ENCODE measurements around the gene TMEM94.
"Not testable (repeated sequence)": the region's sequence is repeated elsewhere in the genome, so short reads cannot be mapped to it uniquely, and the experiment has no call there.

TMEM94 gene

GRCh38 chr17:75456417-75457046, at the start of gene TMEM94:
TMEM94 (plus strand) TSS chr17:75456635; CDS start chr17:75471906, 15,271 bp downstream.
- peak; percentile 88 for DNase-seq

DNA sequence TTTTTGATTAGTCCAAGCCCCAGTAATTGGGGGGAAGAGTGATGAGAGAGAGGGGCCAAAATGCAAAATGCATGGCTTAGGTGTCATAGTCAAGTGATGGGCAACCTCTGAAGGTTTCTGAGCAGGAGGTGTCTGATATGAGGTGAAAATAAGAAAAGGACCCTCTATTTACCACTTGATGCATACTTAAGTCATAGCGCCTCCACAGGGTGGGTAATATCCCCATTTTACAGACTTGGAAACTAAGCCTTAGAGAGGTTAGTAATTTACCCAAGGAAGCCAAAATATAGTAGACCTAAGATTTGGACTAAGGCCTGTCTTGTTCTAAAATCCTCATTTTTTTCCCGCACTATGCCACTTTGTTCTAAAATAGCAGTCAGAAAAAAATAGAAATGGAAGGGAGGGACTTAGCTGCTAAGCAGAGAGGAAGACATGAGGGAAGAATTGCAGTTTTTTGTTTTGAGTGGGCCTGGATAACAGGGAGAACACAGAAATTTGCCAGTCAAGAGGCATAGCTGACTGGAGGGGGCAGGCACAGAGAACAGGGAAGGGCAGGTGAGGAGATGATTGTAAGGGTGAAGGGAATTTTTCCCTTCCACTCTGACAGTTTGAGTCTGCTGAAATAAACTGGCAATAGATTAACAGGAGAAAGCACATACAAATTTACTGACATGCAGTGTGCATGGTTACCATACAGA, 48.6 kb upstream of the TMEM94 start:
- no peak for DNase-seq

- no peak for DNase-seq
Observed at GRCh38 chr17:75410141-75410540, 46.3 kb upstream of the TMEM94 start.

- no peak for DNase-seq
Observed at GRCh38 chr17:75411328-75412067, 44.9 kb upstream of the TMEM94 start.

DNA sequence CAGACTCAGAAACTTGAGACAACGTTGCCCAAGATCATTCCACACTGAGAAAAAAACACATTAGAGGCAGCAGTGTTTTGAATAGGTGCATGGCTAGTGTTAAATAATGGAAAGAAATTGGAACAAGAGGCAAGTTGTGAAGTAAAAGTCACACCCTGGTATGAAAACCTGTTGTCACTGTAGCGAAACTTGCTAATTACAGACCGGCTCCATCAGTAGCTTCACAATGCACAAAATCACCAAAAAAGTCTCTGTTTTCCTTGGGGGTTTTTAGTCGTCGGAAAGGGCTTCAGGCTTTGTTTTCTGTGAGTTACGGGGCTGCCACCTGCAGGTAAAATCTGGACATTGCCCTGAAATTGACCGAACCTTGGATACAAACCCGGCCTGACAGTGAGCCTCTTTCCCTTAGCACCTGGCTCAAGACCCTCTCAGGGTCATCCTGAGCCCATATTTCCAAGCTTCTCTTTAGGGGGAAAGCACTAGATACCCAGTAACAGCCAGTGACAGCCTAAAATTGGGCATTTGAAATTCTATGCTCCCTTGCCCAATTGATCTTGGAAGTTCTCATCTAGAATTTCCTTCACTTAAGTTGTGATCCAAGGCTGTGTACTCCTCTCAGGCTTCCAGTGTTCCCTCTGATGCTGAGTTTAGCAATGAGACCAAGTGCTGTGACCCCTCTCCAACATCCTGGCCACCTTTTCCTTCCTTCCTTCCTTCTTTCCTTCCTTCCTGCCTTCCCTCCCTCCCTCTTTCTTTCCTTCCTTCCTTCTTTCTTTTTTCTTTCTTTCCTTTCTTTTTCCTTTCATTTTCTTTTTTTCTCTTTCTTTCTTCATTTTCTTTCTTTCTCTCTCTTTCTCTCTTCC, 43.7 kb upstream of the TMEM94 start:
- DNase-seq: peak; percentile 74 to 78

DNA sequence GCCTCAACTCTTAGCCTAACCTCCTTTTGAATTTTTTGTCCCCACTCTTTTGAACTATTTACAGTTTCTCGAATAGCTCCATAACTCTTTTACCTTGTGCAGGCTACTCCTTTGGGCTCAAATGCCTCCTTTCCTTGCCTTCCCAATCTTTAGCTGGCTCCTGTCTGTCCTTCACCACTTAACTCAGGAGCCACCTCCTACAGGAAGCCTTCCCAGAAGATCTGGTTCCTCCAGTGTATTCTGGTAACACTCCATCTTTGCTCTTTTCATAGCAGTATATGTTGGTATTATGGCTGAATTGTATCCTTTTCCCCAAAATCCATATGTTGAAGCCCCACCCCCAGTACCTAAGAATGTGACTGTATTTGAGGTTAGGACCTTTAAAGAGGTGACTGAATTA, 41.9 kb upstream of the TMEM94 start:
- no peak for DNase-seq

GRCh38 chr17:75416006-75416405, 40.4 kb upstream of the TMEM94 start:
- DNase-seq: no peak

GRCh38 chr17:75417054-75417580, 39.3 kb upstream of the TMEM94 start:
- DNase-seq: no peak

DNA sequence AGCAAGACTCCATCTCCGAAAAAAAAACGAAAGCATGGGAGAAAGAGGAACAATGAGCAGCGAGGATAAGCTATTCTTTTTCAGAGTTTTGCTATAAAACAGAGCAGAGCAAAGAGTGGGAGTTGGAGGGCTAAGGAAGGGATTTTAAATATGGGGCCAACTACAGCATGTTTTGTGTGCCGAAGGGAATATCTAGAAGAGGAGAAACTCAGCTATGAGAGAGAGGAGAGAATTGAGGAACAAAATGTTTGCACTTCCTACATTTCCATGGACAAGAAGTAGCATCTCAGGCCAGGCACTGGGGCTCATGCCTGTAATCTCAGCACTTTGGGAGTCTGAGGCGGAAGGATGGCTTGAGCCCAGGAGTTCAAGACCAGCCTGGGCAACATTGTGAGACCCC, 37.9 kb upstream of the TMEM94 start:
- no peak for DNase-seq

DNA sequence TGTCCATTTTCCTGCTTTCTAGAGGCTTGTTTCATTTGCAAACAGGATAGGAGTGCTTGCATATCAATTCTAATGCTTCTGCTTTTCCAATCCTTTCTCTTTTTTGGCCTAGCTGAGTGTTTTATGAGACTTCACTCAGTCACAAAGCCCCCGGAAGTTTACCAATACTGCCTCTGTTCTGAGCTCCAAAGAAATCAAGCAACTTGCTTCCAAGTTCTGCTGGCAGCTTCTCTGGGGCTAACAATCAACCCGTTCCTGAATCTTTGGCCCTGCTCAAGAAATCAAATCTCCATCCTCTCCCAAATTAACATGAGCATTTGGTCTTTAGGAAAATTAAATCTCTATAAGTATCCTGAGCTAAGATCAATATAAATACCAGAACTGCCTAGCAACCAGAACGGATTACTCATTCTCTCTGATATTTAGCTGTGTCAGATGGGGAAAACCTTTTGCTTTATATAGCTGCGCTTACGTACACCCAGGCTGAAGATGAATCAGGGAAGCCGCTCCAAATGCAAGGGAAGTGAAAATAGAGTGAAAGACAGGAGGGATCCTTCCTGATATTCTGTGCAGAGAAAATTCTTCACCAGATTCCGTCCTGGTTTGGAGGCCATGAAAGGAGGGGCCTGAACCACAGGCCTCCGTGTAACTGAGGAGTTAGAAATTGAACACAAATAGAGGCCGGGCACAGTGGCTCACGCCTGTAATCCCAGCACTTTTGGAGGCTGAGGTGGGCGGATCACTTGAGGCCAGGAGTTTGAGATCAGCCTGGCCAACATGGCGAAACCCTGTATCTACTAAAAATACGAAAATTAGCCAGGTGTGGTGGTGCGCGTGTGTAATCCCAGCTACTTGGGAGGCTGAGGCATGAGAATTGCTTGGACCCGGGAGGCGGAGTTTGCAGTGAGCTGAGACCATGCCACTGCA, 27.6 kb upstream of the TMEM94 start:
- DNase-seq: no peak

GRCh38 chr17:75430159-75430974, 26.1 kb upstream of the TMEM94 start:
- DNase-seq: no peak

DNA sequence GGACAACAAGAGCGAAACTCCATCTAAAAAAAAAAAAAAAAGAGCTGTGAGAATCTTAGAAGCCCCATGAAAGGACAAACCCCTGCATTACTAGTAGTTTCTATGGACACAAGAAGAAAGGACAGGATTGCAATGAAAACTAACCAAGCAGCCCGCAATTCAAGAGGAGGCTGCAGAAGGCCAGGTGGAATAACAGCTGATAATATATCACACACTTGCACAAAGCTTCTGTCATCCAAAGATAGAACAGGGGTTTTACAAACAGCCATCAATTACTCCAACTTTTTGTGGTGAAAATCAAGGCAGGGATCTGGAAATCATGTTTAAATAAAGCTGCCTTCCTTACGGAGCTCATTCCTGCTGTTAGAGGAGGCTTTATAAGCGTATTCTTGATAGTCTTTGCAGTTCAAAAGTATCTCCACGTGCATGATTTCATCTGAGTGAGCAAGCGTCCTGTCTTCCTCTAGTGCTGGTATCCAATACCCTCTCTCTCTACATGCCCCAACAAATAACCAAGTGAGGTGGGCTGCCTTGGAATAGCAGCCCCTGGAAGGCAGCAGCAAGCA, 23.1 kb upstream of the TMEM94 start:
- DNase-seq: no peak

DNA sequence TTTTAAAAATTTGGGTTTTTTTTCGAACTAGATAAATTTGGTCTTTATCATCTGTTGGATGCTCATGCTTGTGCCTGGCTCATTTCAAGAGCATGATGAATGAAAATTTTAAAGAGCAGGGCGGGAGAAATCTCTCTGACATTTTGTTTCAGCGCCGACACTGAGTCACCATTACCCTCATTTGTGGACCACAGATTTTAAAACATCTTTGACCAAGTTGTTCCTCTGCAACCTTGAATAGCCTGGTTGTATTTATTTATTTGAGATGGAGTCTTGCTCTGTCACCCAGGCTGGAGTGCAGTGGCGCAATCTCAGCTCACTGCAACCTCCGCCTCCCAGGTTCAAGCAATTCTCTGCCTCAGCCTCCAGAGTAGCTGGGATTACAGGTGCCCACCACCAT, 22.0 kb upstream of the TMEM94 start:
- DNase-seq: not testable (repeated sequence)

- DNase-seq: not testable (repeated sequence)
Observed at GRCh38 chr17:75437404-75437803, 19.0 kb upstream of the TMEM94 start.

DNA sequence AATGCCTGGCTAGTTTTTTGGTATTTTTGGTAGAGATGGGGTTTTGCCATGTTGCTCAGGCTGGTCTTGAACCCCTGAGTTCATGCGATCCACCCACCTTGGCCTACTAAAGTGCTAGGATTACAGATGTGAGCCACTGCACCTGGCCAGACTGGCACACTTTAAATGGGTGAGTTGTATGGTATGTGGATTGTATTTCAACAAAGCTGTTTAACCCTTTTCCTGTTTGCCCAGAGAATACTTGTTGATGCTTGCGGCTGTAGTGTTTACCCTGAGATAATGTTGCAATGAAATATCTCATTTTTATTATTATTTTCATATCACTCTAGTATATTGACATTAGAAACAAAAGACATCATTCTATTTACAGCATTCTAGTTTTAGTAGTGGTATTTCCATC, 17.1 kb upstream of the TMEM94 start:
- no peak for DNase-seq

GRCh38 chr17:75440738-75441448, 15.5 kb upstream of the TMEM94 start:
- DNase-seq: no peak

- no peak for DNase-seq
Observed at GRCh38 chr17:75442168-75443103, 14.0 kb upstream of the TMEM94 start.

DNA sequence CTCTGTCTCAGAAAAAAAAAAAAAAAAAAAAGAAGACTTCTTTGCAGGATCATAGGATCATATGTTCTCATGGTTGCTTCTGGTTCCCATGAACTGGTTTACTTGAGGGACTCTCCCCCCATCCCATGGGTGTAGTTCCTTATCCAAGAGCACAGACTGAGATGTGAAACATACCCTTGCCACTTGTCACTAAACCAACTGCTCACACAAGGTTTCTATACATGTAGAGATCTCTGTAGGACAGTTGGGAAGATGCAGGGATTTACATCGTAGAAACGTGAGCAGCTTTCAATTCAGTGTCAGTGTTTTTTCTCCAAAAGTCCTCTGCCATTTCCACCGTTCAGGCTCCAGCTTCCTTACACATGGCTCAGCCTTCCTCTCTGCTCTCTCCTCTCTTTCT, 11.1 kb upstream of the TMEM94 start:
- no peak for DNase-seq

Data from stimulated activated CD4-positive, alpha-beta T cell treated with anti-CD3 and anti-CD28 coated beads, Interleukin-2, amount 100 ng/mL, for 24 hours (primary cell).